ENCODE data around the gene TACC2.

TACC2 gene

DNA sequence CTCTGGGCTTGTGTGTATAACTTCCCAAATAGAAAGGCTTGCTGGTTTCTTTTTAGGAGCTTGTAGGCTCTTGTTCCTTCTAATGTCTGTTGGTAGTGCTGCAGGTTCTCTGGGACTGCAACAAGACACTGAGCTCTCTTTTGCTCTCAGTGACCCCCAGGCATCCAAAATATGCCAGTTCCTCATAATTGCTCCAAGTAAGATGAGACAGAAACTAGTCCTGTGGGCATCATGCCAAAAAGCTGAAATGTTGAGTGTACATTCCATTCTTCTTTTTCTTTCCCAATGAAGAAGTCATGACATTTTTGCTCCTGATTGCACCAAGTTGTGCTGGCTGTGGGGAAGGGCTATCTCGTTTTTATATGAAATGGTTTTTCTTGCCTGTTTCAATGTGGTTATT is 275.0 kb downstream of the TACC2 start:
- Histone ChIP-seq H3K36me3 (ENCODE audit: control insufficient read depth in 2 of 2, insufficient read depth in 2 of 2, low read length in 2 of 2) (peaks cover 3% of the 10 kb centered on the region in 2 donors), H3K9ac (ENCODE audit: low read depth in 1 of 2, low read length in 2 of 2) (no peak overlapping the region), H3K27ac (ENCODE audit: low read depth in 2 of 2, low read length in 2 of 2) (no peak overlapping the region), H3K9me3 (ENCODE audit: control insufficient read depth in 2 of 2, low read length in 2 of 2) (peaks cover 0 to 6% of the 10 kb centered on the region in 2 donors), H3K4me3 (ENCODE audit: low read length in 2 of 2) (no peak overlapping the region), H3K4me1 (ENCODE audit: control insufficient read depth in 2 of 2, insufficient read depth in 2 of 2, low read length in 2 of 2) (peaks cover 0 to 10% of the 10 kb centered on the region in 2 donors), H3K27me3 (ENCODE audit: control insufficient read depth in 2 of 2, insufficient read depth in 2 of 2, low read length in 2 of 2) (no peaks in the 10 kb centered on the region)

- Histone ChIP-seq H3K9me3 (ENCODE audit: control insufficient read depth in 2 of 2, low read length in 2 of 2) (peaks cover 0 to 6% of the 10 kb centered on the region in 2 donors), H3K27me3 (ENCODE audit: control insufficient read depth in 2 of 2, insufficient read depth in 2 of 2, low read length in 2 of 2) (no peaks in the 10 kb centered on the region), H3K4me1 (ENCODE audit: control insufficient read depth in 2 of 2, insufficient read depth in 2 of 2, low read length in 2 of 2) (peaks cover 0 to 10% of the 10 kb centered on the region in 2 donors), H3K36me3 (ENCODE audit: control insufficient read depth in 2 of 2, insufficient read depth in 2 of 2, low read length in 2 of 2) (peaks cover 3 to 5% of the 10 kb centered on the region in 2 donors), H3K4me3 (ENCODE audit: low read length in 2 of 2) (no peak overlapping the region), H3K9ac (ENCODE audit: low read depth in 1 of 2, low read length in 2 of 2) (no peak overlapping the region), H3K27ac (ENCODE audit: low read depth in 2 of 2, low read length in 2 of 2) (no peak overlapping the region)
These were observed 275.5 kb downstream of the TACC2 start for GRCh38 chr10:122264436-122264835.

- Histone ChIP-seq H3K9me3 (ENCODE audit: control insufficient read depth in 2 of 2, low read length in 2 of 2) (peaks cover 0 to 6% of the 10 kb centered on the region in 2 donors), H3K9ac (ENCODE audit: low read depth in 1 of 2, low read length in 2 of 2) (no peak overlapping the region), H3K4me3 (ENCODE audit: low read length in 2 of 2) (no peak overlapping the region), H3K27ac (ENCODE audit: low read depth in 2 of 2, low read length in 2 of 2) (no peak overlapping the region), H3K27me3 (ENCODE audit: control insufficient read depth in 2 of 2, insufficient read depth in 2 of 2, low read length in 2 of 2) (no peaks in the 10 kb centered on the region), H3K36me3 (ENCODE audit: control insufficient read depth in 2 of 2, insufficient read depth in 2 of 2, low read length in 2 of 2) (peaks cover 0 to 6% of the 10 kb centered on the region in 2 donors), H3K4me1 (ENCODE audit: control insufficient read depth in 2 of 2, insufficient read depth in 2 of 2, low read length in 2 of 2) (peaks cover 0 to 10% of the 10 kb centered on the region in 2 donors)
These were observed 276.0 kb downstream of the TACC2 start for GRCh38 chr10:122264931-122265330.

DNA sequence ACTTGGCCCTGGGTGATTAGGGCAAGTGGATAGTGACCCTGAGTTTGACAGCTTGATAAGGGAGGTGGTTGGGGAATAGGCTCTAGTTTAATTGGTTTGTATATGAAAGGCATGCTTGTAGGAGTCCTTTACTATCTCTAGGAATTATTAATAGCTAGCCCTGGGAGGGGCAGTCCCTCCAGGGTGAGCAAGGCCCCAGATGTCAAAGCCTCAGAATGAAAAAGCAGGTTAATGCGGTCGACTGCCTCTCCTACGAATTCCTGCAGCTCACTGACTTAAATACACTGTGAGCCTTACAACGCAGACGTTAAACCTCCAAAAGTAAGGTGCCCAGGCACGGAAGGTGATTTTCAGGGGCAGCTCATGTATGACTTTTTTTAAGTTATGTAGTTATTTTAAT is 276.9 kb downstream of the TACC2 start:
- Histone ChIP-seq H3K9me3 (ENCODE audit: control insufficient read depth in 2 of 2, low read length in 2 of 2) (peaks cover 0 to 6% of the 10 kb centered on the region in 2 donors), H3K27me3 (ENCODE audit: control insufficient read depth in 2 of 2, insufficient read depth in 2 of 2, low read length in 2 of 2) (no peaks in the 10 kb centered on the region), H3K4me3 (ENCODE audit: low read length in 2 of 2) (no peak overlapping the region), H3K9ac (ENCODE audit: low read depth in 1 of 2, low read length in 2 of 2) (no peak overlapping the region), H3K4me1 (ENCODE audit: control insufficient read depth in 2 of 2, insufficient read depth in 2 of 2, low read length in 2 of 2) (peaks cover 0 to 10% of the 10 kb centered on the region in 2 donors), H3K36me3 (ENCODE audit: control insufficient read depth in 2 of 2, insufficient read depth in 2 of 2, low read length in 2 of 2) (peaks cover 0 to 5% of the 10 kb centered on the region in 2 donors), H3K27ac (ENCODE audit: low read depth in 2 of 2, low read length in 2 of 2) (no peak overlapping the region)

GRCh38 chr10:122267849-122268737 is 279.1 kb downstream of the TACC2 start:
- no peaks in the 10 kb centered on the region for H3K9me3 ChIP-seq (ENCODE audit: control insufficient read depth in 2 of 2, low read length in 2 of 2)
- peaks cover 0 to 10% of the 10 kb centered on the region in 2 donors for H3K4me1 ChIP-seq (ENCODE audit: control insufficient read depth in 2 of 2, insufficient read depth in 2 of 2, low read length in 2 of 2)
- H3K4me3 ChIP-seq (ENCODE audit: low read length in 2 of 2), result no peak overlapping the region
- no peak overlapping the region for H3K9ac ChIP-seq (ENCODE audit: low read depth in 1 of 2, low read length in 2 of 2)
- peaks cover 0 to 5% of the 10 kb centered on the region in 2 donors for H3K36me3 ChIP-seq (ENCODE audit: control insufficient read depth in 2 of 2, insufficient read depth in 2 of 2, low read length in 2 of 2)
- H3K27me3 ChIP-seq (ENCODE audit: control insufficient read depth in 2 of 2, insufficient read depth in 2 of 2, low read length in 2 of 2), result no peaks in the 10 kb centered on the region
- H3K27ac ChIP-seq (ENCODE audit: low read depth in 2 of 2, low read length in 2 of 2), result no peak overlapping the region

GRCh38 chr10:122269059-122269687 is 280.2 kb downstream of the TACC2 start:
- Histone ChIP-seq H3K27ac (ENCODE audit: low read depth in 2 of 2, low read length in 2 of 2) (no peak overlapping the region), H3K9me3 (ENCODE audit: control insufficient read depth in 2 of 2, low read length in 2 of 2) (no peaks in the 10 kb centered on the region), H3K4me3 (ENCODE audit: low read length in 2 of 2) (no peak overlapping the region), H3K9ac (ENCODE audit: low read depth in 1 of 2, low read length in 2 of 2) (no peak overlapping the region), H3K27me3 (ENCODE audit: control insufficient read depth in 2 of 2, insufficient read depth in 2 of 2, low read length in 2 of 2) (no peaks in the 10 kb centered on the region), H3K4me1 (ENCODE audit: control insufficient read depth in 2 of 2, insufficient read depth in 2 of 2, low read length in 2 of 2) (peaks cover 0 to 9% of the 10 kb centered on the region in 2 donors), H3K36me3 (ENCODE audit: control insufficient read depth in 2 of 2, insufficient read depth in 2 of 2, low read length in 2 of 2) (peaks cover 0 to 5% of the 10 kb centered on the region in 2 donors)

DNA sequence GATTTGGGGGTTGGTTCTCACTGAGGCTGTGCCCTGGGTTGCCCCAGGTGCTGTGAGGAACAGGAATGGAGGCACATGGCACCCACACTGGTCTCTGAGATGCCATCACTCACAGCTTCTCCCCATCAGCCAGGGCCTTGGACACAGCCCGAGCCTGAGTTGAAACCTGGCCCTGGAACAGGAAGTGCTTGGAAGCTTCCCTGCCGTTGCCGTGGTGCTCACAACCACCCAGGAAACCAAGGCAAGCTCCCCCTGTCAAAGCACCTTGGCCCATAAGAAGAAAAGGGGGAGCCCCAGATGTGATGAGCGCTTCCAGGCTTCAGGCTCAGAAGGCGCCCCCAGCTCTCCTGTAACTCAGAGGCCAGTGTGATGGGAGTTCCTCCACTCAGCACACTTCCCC is 282.1 kb downstream of the TACC2 start, which contains the start of gene BTBD16:
Gene BTBD16, plus strand, starts transcription at position 221 of the 400 bp plus-strand sequence. CDS start 3,786 bp downstream, outside the sequence.
- Histone ChIP-seq H3K27me3 (ENCODE audit: control insufficient read depth in 2 of 2, insufficient read depth in 2 of 2, low read length in 2 of 2) (no peaks in the 10 kb centered on the region), H3K4me1 (ENCODE audit: control insufficient read depth in 2 of 2, insufficient read depth in 2 of 2, low read length in 2 of 2) (no peaks in the 10 kb centered on the region), H3K9ac (ENCODE audit: low read depth in 1 of 2, low read length in 2 of 2) (no peak within 1 kb of the TSS), H3K36me3 (ENCODE audit: control insufficient read depth in 2 of 2, insufficient read depth in 2 of 2, low read length in 2 of 2) (peaks cover 0 to 5% of the 10 kb centered on the region in 2 donors), H3K4me3 (ENCODE audit: low read length in 2 of 2) (no peak within 1 kb of the TSS), H3K9me3 (ENCODE audit: control insufficient read depth in 2 of 2, low read length in 2 of 2) (no peaks in the 10 kb centered on the region), H3K27ac (ENCODE audit: low read depth in 2 of 2, low read length in 2 of 2) (no peak within 1 kb of the TSS)

DNA sequence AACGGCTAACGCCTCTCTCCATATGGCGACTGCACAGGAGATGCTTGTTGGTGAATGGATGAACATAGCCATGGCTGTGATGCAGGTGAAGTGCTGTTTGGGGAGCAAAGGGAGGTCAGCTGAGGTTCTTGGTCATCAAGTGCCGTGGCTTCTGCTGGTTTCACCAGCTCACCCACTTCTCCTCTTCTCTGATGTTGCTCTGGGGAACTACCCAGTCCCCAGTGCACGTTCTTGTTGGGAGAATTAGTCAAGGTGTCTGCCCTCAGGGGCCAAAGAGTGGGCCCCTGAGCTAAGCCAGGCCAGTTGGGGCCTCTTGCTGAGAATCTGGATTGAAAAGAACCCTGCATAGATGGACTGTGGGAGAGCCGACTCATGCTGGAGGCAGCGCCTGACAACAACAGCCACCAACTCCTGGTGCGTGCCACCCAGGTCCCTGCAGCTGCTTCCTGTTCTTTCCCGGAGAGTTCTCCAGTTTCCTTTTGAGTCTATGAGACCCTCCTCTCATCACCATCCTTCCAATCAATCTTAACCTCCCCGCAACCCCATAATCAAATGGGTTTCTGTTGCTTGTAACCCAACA is 285.1 kb downstream of the TACC2 start:
- Histone ChIP-seq H3K27ac (ENCODE audit: low read depth in 2 of 2, low read length in 2 of 2) (no peak overlapping the region), H3K36me3 (ENCODE audit: control insufficient read depth in 2 of 2, insufficient read depth in 2 of 2, low read length in 2 of 2) (peaks cover 0 to 5% of the 10 kb centered on the region in 2 donors), H3K4me1 (ENCODE audit: control insufficient read depth in 2 of 2, insufficient read depth in 2 of 2, low read length in 2 of 2) (no peaks in the 10 kb centered on the region), H3K9ac (ENCODE audit: low read depth in 1 of 2, low read length in 2 of 2) (no peak overlapping the region), H3K9me3 (ENCODE audit: control insufficient read depth in 2 of 2, low read length in 2 of 2) (no peaks in the 10 kb centered on the region), H3K4me3 (ENCODE audit: low read length in 2 of 2) (no peak overlapping the region), H3K27me3 (ENCODE audit: control insufficient read depth in 2 of 2, insufficient read depth in 2 of 2, low read length in 2 of 2) (no peaks in the 10 kb centered on the region)

- Histone ChIP-seq H3K9ac (ENCODE audit: low read depth in 1 of 2, low read length in 2 of 2) (no peak overlapping the region), H3K27ac (ENCODE audit: low read depth in 2 of 2, low read length in 2 of 2) (no peak overlapping the region), H3K27me3 (ENCODE audit: control insufficient read depth in 2 of 2, insufficient read depth in 2 of 2, low read length in 2 of 2) (no peaks in the 10 kb centered on the region), H3K9me3 (ENCODE audit: control insufficient read depth in 2 of 2, low read length in 2 of 2) (no peaks in the 10 kb centered on the region), H3K36me3 (ENCODE audit: control insufficient read depth in 2 of 2, insufficient read depth in 2 of 2, low read length in 2 of 2) (no peaks in the 10 kb centered on the region), H3K4me3 (ENCODE audit: low read length in 2 of 2) (no peak overlapping the region), H3K4me1 (ENCODE audit: control insufficient read depth in 2 of 2, insufficient read depth in 2 of 2, low read length in 2 of 2) (no peaks in the 10 kb centered on the region)
These were observed 287.7 kb downstream of the TACC2 start for GRCh38 chr10:122276611-122277208.
